Colon (tissue), 2 donors: ENCODE measurements around the gene ATP6V0B.

Source experiments
- FAIRE-seq: peaks from 2 replicates; lab custom pipeline; 2012; peaks lifted over from hg19 to GRCh38; lab: Jason Lieb, UNC
- donor health status: control.
- donor health status: control.

Gene ATP6V0B

GRCh38 chr1:43969746-43970466 lies 4.9 kb upstream of the ATP6V0B start, which contains the start of gene DPH2:
Gene DPH2 (plus strand): TSS chr1:43970010. CDS start chr1:43970176, 166 bp downstream.
- FAIRE-seq, result peak; percentile 38

GRCh38 chr1:43970502-43970901 lies 4.3 kb upstream of the ATP6V0B start:
- no peak for FAIRE-seq

- no peak for FAIRE-seq
These were observed 3.8 kb upstream of the ATP6V0B start for GRCh38 chr1:43970911-43971310.

GRCh38 chr1:43971336-43971980 lies 3.3 kb upstream of the ATP6V0B start:
- FAIRE-seq, result no peak

- no peak for FAIRE-seq
These were observed 748 bp upstream of the ATP6V0B start for GRCh38 chr1:43973981-43974442.

GRCh38 chr1:43975249-43975961 lies 645 bp downstream of the ATP6V0B start:
- no peak for FAIRE-seq

- FAIRE-seq, result no peak
These were observed 1.3 kb downstream of the ATP6V0B start for GRCh38 chr1:43976045-43976444.

- FAIRE-seq, result no peak
These were observed 2.1 kb downstream of the ATP6V0B start for GRCh38 chr1:43976890-43977289.

GRCh38 chr1:43977376-43978263 lies 2.9 kb downstream of the ATP6V0B start:
- no peak for FAIRE-seq

- FAIRE-seq, result no peak
These were observed 3.4 kb downstream of the ATP6V0B start for GRCh38 chr1:43978264-43978550.

- FAIRE-seq, result no peak
These were observed 3.9 kb downstream of the ATP6V0B start, which contains the start of gene B4GALT2 for GRCh38 chr1:43978551-43979260. Gene B4GALT2 (plus strand): TSS chr1:43979210. CDS start chr1:43981161, 1,951 bp downstream.

- no peak for FAIRE-seq
These were observed 4.4 kb downstream of the ATP6V0B start for GRCh38 chr1:43979261-43979527.

GRCh38 chr1:43979528-43980254 lies 4.9 kb downstream of the ATP6V0B start:
- no peak for FAIRE-seq

- no peak for FAIRE-seq
These were observed 5.7 kb downstream of the ATP6V0B start for GRCh38 chr1:43980255-43981134.

- FAIRE-seq, result no peak
These were observed 6.4 kb downstream of the ATP6V0B start for GRCh38 chr1:43981135-43981491.

GRCh38 chr1:43981636-43982035 lies 6.9 kb downstream of the ATP6V0B start:
- FAIRE-seq, result no peak

GRCh38 chr1:43982241-43982640 lies 7.5 kb downstream of the ATP6V0B start:
- FAIRE-seq, result no peak

- no peak for FAIRE-seq
These were observed 8.0 kb downstream of the ATP6V0B start for GRCh38 chr1:43982808-43983207.

- FAIRE-seq, result no peak
These were observed 8.6 kb downstream of the ATP6V0B start for GRCh38 chr1:43983253-43983899.

- no peak for FAIRE-seq
These were observed 10.1 kb downstream of the ATP6V0B start for GRCh38 chr1:43984855-43985254.
